ENCODE measurements around the gene APPL2.
"Not testable (repeated sequence)": the region's sequence is repeated elsewhere in the genome, so short reads cannot be mapped to it uniquely, and the experiment has no call there.

The APPL2 gene

GRCh38 chr12:105256431-105256830 is 20.5 kb upstream of the APPL2 start:
- not testable (repeated sequence) for DNase-seq (ENCODE audit: low read depth)

DNA sequence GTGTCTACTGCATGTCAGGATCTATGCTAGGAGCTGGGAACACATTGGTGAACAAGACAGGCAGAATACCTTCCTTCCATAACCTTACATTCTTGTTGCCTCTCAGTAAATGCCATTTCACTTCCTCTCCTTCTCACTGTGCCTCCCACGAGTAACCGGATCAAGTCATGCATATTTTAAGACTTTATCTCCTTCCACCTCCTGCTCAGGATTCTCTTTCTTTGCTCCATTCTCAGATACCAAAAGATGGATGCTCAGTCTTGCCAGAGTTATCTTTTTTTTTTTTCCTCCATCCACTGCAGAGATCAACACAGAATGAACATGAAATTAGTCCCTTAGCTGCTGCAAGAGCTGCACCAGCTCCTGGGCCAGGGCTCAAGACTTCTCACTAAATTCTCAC is 20.0 kb upstream of the APPL2 start:
- DNase-seq (ENCODE audit: low read depth), result no peak

- peak; percentile 65 for DNase-seq (ENCODE audit: low read depth)
Observed at GRCh38 chr12:105253866-105254513, 18.0 kb upstream of the APPL2 start.

DNA sequence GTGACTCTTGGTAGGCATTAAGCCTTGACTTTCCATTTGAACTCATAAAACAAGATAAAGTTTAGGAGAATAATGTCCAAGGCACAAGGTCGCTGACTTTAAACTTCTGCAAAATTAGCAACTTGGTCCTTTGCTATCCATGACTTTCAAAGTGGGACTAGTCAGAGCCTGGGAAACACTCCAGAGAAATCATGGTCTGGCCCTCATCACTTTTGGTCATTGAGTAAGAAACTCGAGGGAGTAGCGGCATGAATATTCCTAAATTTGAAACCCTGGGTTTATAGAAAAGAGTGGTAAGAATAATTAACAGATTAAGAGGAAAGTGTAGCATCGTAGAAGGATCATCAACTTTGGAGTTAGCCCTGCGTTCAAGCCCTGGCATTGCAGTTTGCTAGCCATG is 16.9 kb upstream of the APPL2 start:
- DNase-seq (ENCODE audit: low read depth), result peak; percentile 17

- not testable (repeated sequence) for DNase-seq (ENCODE audit: low read depth)
Observed at GRCh38 chr12:105245776-105246427, 9.9 kb upstream of the APPL2 start.

- DNase-seq (ENCODE audit: low read depth), result no peak
Observed at GRCh38 chr12:105245291-105245690, 9.3 kb upstream of the APPL2 start.

GRCh38 chr12:105240228-105240627 is 4.3 kb upstream of the APPL2 start:
- DNase-seq (ENCODE audit: low read depth), result no peak

DNA sequence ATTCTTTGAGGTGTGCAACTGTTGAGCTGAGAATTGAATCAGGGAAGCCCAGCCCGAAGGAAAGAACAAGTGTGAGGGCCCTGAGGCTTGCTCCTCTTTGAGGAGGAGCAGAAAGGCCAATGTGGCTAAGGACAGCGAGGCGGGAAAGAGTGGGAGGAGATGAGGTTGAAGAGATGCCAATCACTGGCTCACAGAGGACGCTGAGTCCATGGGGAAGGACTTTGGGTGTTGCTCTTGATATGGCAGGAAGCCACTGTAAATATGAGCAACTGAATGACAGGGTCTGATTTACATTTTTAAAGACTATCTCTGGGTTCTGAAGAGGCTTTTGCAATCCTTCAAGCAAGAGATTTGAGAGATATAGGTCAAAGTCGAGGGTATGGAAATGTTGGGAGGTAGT is 3.3 kb upstream of the APPL2 start:
- DNase-seq (ENCODE audit: low read depth), result no peak

DNA sequence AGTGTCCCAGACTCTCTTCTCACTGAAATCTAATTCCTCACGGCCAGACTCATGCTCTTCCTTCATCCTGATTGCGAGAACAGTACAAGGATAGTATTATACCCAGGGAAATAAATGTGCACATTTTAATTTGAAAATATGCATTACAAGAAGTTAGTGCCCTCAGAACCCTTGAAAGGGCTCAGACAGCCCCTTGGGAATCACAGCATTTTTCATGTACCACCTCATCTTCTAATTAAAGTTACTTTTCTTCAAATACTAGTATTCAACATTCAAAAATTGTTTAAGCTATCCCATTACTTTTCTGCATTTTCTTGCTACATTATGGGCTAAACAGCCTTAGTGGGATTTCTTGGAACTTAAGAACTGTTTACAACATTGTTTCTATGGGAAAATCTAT is 1.7 kb upstream of the APPL2 start:
- no peak for DNase-seq (ENCODE audit: low read depth)

DNA sequence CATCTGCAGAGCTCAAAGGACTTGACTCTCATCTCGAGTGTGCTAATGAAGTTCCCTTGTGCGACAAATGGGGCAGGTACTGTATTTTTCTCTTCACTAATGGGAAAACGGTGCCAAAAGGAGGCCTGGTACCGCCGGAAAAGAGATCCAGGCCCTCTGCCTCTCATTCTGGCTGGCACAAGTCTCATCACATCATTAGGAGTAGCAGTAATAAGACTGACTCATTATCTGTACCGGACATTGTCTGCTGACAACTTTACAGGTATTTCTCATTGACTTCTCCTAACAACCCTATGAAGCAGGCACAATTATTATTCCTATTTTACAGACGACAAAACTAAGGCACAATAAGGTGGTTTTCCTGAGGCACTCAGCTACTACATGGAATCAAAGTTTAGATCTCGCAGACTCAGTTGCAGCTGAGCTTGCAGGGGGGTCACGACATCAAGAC is 668 bp downstream of the APPL2 start:
- DNase-seq (ENCODE audit: low read depth), result no peak

- DNase-seq (ENCODE audit: low read depth), result no peak
Observed at GRCh38 chr12:105234197-105234596, 1.8 kb downstream of the APPL2 start.

- no peak for DNase-seq (ENCODE audit: low read depth)
Observed at GRCh38 chr12:105233041-105233905, 2.7 kb downstream of the APPL2 start.

DNA sequence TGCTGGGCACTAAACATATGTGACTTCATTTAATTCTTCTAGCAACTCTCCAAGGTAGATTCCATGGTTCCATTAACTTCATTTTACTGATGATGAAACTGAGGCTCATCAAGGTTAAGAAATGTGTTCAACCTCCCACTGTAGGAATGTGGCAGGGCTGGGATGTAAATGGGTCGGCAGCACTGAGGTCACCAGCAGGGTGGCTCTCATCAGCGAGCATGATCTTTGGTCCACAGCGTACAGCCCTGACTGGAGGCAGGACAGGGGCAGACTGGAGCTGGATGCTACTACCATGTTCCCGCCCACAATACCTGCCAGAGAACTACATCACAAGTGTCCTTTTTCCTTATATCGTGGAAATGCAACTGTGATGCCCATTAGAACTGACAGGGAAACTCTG is 4.6 kb downstream of the APPL2 start:
- no peak for DNase-seq (ENCODE audit: low read depth)

- no peak for DNase-seq (ENCODE audit: low read depth)
Observed at GRCh38 chr12:105229371-105229770, 6.6 kb downstream of the APPL2 start.

DNA sequence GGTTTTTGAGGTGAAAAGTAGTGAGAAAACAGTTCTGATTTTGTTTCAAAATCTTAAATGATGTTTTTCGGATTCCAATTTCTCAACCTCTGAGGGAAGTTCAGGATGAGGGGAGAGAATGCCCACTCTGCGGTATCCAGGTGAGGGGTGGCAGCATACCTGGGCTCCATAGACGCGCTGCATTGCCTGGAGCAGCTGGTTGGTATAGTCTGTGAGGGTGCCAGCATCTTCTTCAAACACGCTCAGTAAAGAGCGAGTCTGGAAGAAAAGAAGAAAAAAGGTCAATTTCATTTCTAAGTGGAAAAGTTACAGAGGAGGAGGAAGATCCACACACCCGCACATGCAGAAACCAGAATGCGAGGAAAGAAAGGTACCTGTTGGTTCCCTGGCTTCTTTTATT is 7.0 kb downstream of the APPL2 start:
- no peak for DNase-seq (ENCODE audit: low read depth)

GRCh38 chr12:105228494-105228893 is 7.5 kb downstream of the APPL2 start:
- DNase-seq (ENCODE audit: low read depth), result peak; percentile 91

- DNase-seq (ENCODE audit: low read depth), result no peak
Observed at GRCh38 chr12:105227879-105228278, 8.1 kb downstream of the APPL2 start.

GRCh38 chr12:105226219-105226618 is 9.8 kb downstream of the APPL2 start:
- peak; percentile 96 for DNase-seq (ENCODE audit: low read depth)

GRCh38 chr12:105225505-105226015 is 10.4 kb downstream of the APPL2 start:
- DNase-seq (ENCODE audit: low read depth), result no peak

GRCh38 chr12:105224399-105224798 is 11.6 kb downstream of the APPL2 start:
- DNase-seq (ENCODE audit: low read depth), result no peak

GRCh38 chr12:105223884-105224283 is 12.1 kb downstream of the APPL2 start:
- no peak for DNase-seq (ENCODE audit: low read depth)

GRCh38 chr12:105223352-105223845 is 12.6 kb downstream of the APPL2 start:
- peak; percentile 53 for DNase-seq (ENCODE audit: low read depth)
